ENCODE results near the gene ROR2.

ROR2 gene

DNA sequence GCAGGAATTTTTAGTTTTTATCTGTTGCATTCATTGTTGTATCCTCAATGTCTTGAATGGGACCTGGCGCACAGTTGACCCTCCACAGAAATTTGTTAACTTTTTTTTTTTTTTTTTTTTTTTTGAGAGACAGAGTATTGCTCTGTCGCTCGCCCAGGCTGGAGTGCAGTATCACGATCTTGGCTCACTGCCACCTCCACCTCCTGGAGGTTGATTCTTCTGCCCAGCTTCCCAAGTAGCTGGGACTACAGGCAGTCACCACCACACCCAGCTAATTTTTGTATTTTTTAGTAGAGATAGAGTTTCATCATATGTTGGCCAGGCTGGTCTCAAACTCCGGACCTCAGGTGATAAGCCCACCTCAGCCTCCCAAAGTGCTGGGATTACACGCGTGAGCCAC is 205.9 kb downstream of the ROR2 start:
- TF ChIP-seq, protein P1, sequence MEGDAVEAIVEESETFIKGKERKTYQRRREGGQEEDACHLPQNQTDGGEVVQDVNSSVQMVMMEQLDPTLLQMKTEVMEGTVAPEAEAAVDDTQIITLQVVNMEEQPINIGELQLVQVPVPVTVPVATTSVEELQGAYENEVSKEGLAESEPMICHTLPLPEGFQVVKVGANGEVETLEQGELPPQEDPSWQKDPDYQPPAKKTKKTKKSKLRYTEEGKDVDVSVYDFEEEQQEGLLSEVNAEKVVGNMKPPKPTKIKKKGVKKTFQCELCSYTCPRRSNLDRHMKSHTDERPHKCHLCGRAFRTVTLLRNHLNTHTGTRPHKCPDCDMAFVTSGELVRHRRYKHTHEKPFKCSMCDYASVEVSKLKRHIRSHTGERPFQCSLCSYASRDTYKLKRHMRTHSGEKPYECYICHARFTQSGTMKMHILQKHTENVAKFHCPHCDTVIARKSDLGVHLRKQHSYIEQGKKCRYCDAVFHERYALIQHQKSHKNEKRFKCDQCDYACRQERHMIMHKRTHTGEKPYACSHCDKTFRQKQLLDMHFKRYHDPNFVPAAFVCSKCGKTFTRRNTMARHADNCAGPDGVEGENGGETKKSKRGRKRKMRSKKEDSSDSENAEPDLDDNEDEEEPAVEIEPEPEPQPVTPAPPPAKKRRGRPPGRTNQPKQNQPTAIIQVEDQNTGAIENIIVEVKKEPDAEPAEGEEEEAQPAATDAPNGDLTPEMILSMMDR (conservative IDR thresholded peaks at IDR 0.05; ENCODE audit: control insufficient read depth, insufficient read depth, low read depth, low read length), result no peak
- H3K4me3 ChIP-seq (ENCODE audit: control insufficient read depth, low read depth, low read length), result no peak overlapping the region
- DNase-seq (ENCODE audit: low read depth), result no peak

DNA sequence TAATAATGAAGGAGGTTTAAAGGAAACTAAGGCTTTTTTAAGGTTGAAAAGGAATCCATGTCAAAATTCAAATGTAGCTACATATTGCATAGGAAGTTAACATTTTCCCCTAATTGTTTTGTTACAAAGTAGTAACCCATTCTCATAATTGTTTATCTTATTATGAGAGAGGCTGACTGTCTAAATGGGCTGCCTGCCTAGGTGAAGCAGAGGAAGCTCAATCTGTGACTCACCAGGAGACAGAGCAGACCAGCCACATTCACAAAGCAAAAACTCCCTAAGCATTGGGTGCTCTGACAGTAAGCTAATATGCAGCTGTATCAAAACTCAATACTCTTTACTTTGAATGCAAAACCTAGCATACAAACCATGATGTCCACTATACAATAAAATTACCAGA is 208.5 kb downstream of the ROR2 start:
- DNase-seq (ENCODE audit: low read depth), result peak; percentile 84
- TF ChIP-seq, protein P1 (conservative IDR thresholded peaks at IDR 0.05; ENCODE audit: control insufficient read depth, insufficient read depth, low read depth, low read length), result no peak
- no peak overlapping the region for H3K4me3 ChIP-seq (ENCODE audit: control insufficient read depth, low read depth, low read length)

DNA sequence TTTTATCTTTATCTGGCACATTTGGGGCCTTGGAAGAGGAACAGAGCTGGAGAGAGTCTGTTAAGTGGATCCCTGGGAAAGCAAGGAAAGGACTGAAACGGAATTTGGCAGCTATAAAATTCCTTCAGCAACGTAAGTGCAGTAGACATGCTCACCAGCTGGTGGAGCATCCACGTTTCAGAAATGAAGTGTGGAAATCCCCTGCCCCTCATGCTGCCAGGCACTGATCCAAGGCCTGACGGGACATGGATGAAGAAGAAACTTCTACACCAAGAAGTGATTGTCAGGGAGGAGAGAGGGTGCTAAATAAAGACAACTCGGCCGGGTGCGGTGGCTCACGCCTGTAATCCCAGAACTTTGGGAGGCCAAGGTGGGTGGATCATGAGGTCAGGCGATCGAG is 209.3 kb downstream of the ROR2 start:
- DNase-seq (ENCODE audit: low read depth), result peak; percentile 81
- H3K4me3 ChIP-seq (ENCODE audit: control insufficient read depth, low read depth, low read length), result no peak overlapping the region
- TF ChIP-seq, protein P1 (conservative IDR thresholded peaks at IDR 0.05; ENCODE audit: control insufficient read depth, insufficient read depth, low read depth, low read length), result peak; percentile 47

DNA sequence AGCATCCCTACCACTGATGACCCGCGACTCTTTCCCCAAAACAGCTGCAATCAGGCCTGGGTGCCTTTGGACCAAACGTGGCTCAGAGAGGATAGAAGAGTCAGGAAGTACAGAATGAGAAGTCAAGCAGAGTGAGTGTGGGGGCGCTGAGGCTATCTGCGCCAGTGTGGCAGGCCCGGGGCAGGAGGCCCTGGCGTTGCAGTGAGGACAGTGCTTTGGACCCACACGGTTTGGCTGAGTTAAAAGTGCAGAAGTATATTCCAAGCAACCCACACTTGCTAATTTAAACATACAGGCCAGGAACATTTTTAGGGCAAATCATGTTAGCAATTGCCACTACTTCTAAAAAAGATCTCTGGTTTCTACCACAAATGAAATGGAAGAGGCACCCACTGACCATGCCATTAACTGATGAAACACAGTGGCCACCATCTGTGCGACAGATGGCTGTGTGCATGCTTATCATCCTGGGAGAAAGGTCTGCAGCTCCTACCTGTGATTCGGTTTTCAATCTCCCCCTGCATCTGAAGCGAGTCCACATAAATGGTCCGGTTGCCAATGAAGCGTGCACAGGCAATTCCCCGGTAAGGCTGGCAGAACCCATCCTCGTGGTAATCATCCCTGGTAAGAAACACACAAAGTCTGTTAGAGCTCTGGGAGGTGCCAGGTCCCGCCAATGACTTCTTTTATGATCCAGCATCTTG is 213.0 kb downstream of the ROR2 start:
- DNase-seq (ENCODE audit: low read depth), result no peak
- TF ChIP-seq, protein P1 (conservative IDR thresholded peaks at IDR 0.05; ENCODE audit: control insufficient read depth, insufficient read depth, low read depth, low read length), result no peak
- no peak overlapping the region for H3K4me3 ChIP-seq (ENCODE audit: control insufficient read depth, low read depth, low read length)

DNA sequence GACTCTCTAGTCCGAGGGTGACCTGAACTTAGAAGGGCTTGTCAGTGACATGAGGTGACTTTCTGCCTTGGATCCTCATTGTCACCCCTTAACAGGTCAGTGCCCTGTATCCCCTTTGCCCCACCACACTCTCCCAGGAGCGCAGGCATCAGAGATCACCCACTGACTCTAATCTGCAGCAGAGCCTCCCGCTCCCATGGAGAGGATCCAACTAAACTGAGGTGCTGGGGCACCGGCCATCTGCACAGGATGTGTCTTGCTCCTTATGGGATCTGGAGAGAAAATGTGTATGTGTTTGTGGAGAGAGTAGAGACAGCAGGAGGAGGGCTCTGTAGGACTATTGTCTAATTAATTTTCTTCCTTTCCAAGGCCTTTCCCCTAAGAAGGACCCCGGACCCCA is 213.7 kb downstream of the ROR2 start:
- TF ChIP-seq, protein P1 (conservative IDR thresholded peaks at IDR 0.05; ENCODE audit: control insufficient read depth, insufficient read depth, low read depth, low read length), result no peak
- DNase-seq (ENCODE audit: low read depth), result no peak
- H3K4me3 ChIP-seq (ENCODE audit: control insufficient read depth, low read depth, low read length), result no peak overlapping the region

DNA sequence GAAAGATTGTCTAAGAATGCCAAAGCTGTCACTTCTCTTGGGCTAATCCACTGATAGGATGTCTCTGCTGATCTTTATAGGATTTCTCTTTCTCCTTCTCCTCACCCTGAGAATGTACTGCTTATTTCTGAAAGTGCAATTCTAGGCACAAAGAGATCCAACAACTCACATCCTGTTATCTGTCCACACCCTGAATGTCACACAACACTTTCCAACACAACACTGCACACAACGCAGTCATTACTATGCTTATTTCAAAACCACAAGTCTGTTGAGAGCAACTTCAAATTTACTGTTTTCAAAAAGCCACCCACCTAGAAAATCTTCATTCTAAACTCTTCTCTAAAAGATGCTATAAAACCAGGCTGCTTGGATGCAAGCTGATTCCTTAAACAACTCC is 215.0 kb downstream of the ROR2 start:
- H3K4me3 ChIP-seq (ENCODE audit: control insufficient read depth, low read depth, low read length), result no peak overlapping the region
- TF ChIP-seq, protein P1 (conservative IDR thresholded peaks at IDR 0.05; ENCODE audit: control insufficient read depth, insufficient read depth, low read depth, low read length), result no peak
- no peak for DNase-seq (ENCODE audit: low read depth)
